Endothelial cell of umbilical vein (primary cell): ENCODE results near the gene FUBP3. TPM values are rescaled to one million over a fixed set of nuclear protein-coding genes. Genes with fewer than 3 reads are reported as not detected.

ENCODE experiments used
- BruUV-seq: library from RNA; stranded (reverse); fragments of 400-500 nt; replicated peaks from 2 replicates; lab custom pipeline; 2021; lab: Mats Ljungman, UMichigan
- CTCF ChIA-PET: fragments of 300-600, 350-600 bp; sonication (Branson Sonifier 250); formaldehyde crosslinking; loops from one replicate; lab custom pipeline; 2021; ENCODE audit warnings: antibody characterized with exemption, inconsistent platforms; lab: Charles Lee
- POLR2A ChIA-PET: fragments of 300-600, 350-600 bp; sonication (Branson Sonifier 250); formaldehyde crosslinking; loops from one replicate; lab custom pipeline; 2021; ENCODE audit warnings: antibody characterized with exemption, inconsistent platforms; lab: Charles Lee
- DNase-seq: peaks from one replicate; pipeline ENCODE4 v3.0.0-alpha.2; 2011; ENCODE audit warnings: low read depth, low spot score
- FAIRE-seq: peaks from 2 replicates; lab custom pipeline; 2011; peaks lifted over from hg19 to GRCh38; lab: Jason Lieb, UNC
- H2AFZ ChIP-seq: 2 replicates; pipeline ENCODE4 v1.6.0; 2012; ENCODE audit warnings: low read depth, low read length, control low read depth, inconsistent platforms
- H3K27ac ChIP-seq: 2 replicates; pipeline ENCODE4 v1.5.1; 2011; ENCODE audit warnings: low read depth, mild to moderate bottlenecking, control low read depth, low read length, moderate library complexity; ENCODE audit not compliant: insufficient read depth
- H3K27me3 ChIP-seq, 2 experiments: 2 replicates each; pipeline versions ENCODE4 v1.6.0 to v1.6.1; 2011; ENCODE audit warnings: low read length in 2 of 2, mixed read lengths in 1 of 2; ENCODE audit not compliant: control insufficient read depth in 2 of 2, insufficient read depth in 2 of 2
- H3K36me3 ChIP-seq, 2 experiments: 2 replicates in 1 of 2; 3 replicates in 1 of 2; pipeline ENCODE4 v1.5.1; 2011; ENCODE audit warnings: low read length in 2 of 2, mild to moderate bottlenecking in 1 of 2, moderate library complexity in 1 of 2; ENCODE audit not compliant: control insufficient read depth in 2 of 2, insufficient read depth in 2 of 2; ENCODE audit errors: extremely low read depth in 1 of 2
- H3K4me1 ChIP-seq: 3 replicates; pipeline ENCODE4 v1.5.1; 2011; ENCODE audit warnings: mild to moderate bottlenecking, low read length; ENCODE audit not compliant: control insufficient read depth, insufficient read depth; ENCODE audit errors: extremely low read depth
- H3K4me2 ChIP-seq: 2 replicates; pipeline ENCODE4 v1.6.1; 2011; ENCODE audit warnings: low read length, control low read depth, mixed read lengths; ENCODE audit not compliant: insufficient read depth
- H3K4me3 ChIP-seq, 3 experiments: fragments of 200-600 bp in 1 of 3; sonication (generic), shearing (Covaris generic) in 1 of 3; replicated peaks in 1 of 3; 2 replicates each; pipeline ENCODE4 v1.5.1; 2011 to 2016; ENCODE audit warnings: control low read depth in 3 of 3, low read length in 3 of 3, mild to moderate bottlenecking in 2 of 3, inconsistent platforms in 1 of 3, low read depth in 1 of 3, moderate library complexity in 1 of 3; ENCODE audit not compliant: insufficient read depth in 1 of 3
- H3K79me2 ChIP-seq: 2 replicates; pipeline ENCODE4 v1.6.0; 2012; ENCODE audit warnings: low read length, inconsistent platforms; ENCODE audit not compliant: control insufficient read depth, insufficient read depth
- H3K9ac ChIP-seq: replicated peaks from 2 replicates; pipeline ENCODE3; 2011; ENCODE audit warnings: low read length, control low read depth; ENCODE audit not compliant: insufficient read depth; ENCODE audit errors: extremely low read depth
- H3K9me1 ChIP-seq: replicated peaks from 3 replicates; pipeline ENCODE4 v1.6.0; 2011; ENCODE audit warnings: mild to moderate bottlenecking, low read length; ENCODE audit not compliant: control insufficient read depth, insufficient read depth; ENCODE audit errors: extremely low read depth
- H3K9me3 ChIP-seq: replicated peaks from 2 replicates; pipeline ENCODE4 v1.5.1; 2012; ENCODE audit warnings: low read length, inconsistent platforms; ENCODE audit not compliant: control insufficient read depth, insufficient read depth
- H4K20me1 ChIP-seq: replicated peaks from 2 replicates; pipeline ENCODE3; 2011; ENCODE audit warnings: mild to moderate bottlenecking, low read length; ENCODE audit not compliant: control insufficient read depth, insufficient read depth; ENCODE audit errors: extremely low read depth
- EZH2 ChIP-seq: IDR thresholded peaks from 2 replicates; pipeline ENCODE4 v1.6.1; 2012; ENCODE audit warnings: borderline replicate concordance, low read depth, mild to moderate bottlenecking, moderate library complexity, low read length, inconsistent platforms; ENCODE audit not compliant: severe bottlenecking
- FOS ChIP-seq: IDR thresholded peaks from 2 replicates; pipeline ENCODE4 v1.6.1; 2011; ENCODE audit warnings: mild to moderate bottlenecking, low read length, moderate library complexity, borderline replicate concordance; ENCODE audit not compliant: insufficient read depth
- MAX ChIP-seq: IDR thresholded peaks from 2 replicates; pipeline ENCODE4 v1.6.1; 2011; ENCODE audit not compliant: insufficient read depth, insufficient read length
- POLR2AphosphoS5 ChIP-seq: IDR thresholded peaks from 2 replicates; pipeline ENCODE4 v1.6.1; 2012; ENCODE audit warnings: low read depth, mild to moderate bottlenecking, control low read depth, low read length, moderate library complexity; ENCODE audit not compliant: insufficient read depth
- dilution Hi-C: fragments of 300-500 bp; cut with MboI; formaldehyde crosslinking; loops from one replicate; pipeline ENCODE4 v1.15.0; 2019; ENCODE audit warnings: low sequenced_read_pairs; ENCODE audit not compliant: extremely low pct_ligation_motif_present
- intact Hi-C: fragments of 100-400 bp; cut with micrococcal nuclease; formaldehyde crosslinking; loops from one replicate; pipeline ENCODE4 v1.10.0; 2022
- polyA plus RNA-seq, 4 experiments: library from polyadenylated mRNA; depleted of rRNA in 3 of 4; stranded (reverse) in 3 of 4; unstranded in 1 of 4; fragments of >200 nt; gene quantifications; 2 replicates each; pipeline versions ENCODE4 v1.2.1 to v1.2.3, GENCODE V29; 2011 to 2012; ENCODE audit warnings: missing spikeins in 1 of 4
- total RNA-seq: library from RNA; stranded (reverse); gene quantifications from 2 replicates; pipeline ENCODE4 v1.2.3, GENCODE V29; 2021

FUBP3 gene
- total and polyA plus RNA-seq, 2 donors (not counting 3 experiments of a cell fraction or from before 2014, with no cell fraction given), result 19.4 to 50.9 TPM

DNA sequence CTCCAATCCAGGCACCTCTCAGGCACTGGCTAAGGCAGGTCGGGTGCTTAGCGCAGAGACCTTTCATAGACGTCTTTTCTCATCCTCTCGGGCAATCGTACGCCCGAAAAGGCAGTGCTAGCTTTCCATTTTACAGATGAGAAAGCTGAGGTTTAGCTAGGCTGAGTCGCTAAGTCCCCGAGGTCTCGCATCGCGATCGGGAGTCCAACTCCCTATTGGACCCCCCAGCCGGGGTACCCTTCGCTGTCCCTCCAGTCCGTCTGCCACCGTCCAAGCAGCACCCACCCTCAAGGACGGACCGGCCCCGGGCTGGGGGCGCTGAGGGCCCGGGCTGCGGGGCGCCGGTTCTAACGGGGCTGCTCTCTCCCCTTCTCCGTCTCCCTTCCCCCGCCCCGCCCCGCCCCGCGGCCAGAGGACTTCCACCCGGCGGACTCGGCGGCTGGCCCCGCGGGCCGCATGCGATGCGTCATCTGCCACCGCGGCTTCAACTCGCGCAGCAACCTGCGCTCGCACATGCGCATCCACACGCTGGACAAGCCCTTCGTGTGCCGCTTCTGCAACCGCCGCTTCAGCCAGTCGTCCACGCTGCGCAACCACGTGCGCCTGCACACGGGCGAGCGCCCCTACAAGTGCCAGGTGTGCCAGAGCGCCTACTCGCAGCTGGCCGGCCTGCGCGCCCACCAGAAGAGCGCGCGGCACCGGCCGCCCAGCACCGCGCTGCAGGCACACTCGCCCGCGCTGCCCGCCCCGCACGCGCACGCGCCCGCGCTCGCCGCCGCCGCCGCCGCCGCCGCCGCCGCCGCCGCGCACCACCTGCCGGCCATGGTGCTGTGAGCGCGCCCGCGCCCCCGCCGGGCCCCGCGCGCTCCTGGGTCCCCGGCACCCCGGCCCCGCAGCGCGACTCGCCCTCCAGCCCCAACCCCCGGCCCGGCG is 101.7 kb downstream of the FUBP3 start:
- intact Hi-C loops, result loop anchor here (5.0 kb wide), 1 partner anchor 99 kb away; no protein-coding TSS in a partner anchor
- no peaks in the 10 kb centered on the region for H3K9me3 ChIP-seq
- BruUV-seq, result no TSS peak
- H2AFZ ChIP-seq, result peak overlapping the region; percentile 95
- CTCF ChIA-PET, result interaction anchor here (1.6 to 3.3 kb wide), 5 partner anchors 11 to 228 kb away, joined by 5 to 163 read pairs (median 13); partner anchors contain the start of gene EXOSC2
- H3K27me3 ChIP-seq, result peaks cover 0 to 3% of the 10 kb centered on the region in 2 experiments
- peak overlapping the region; percentile 71 for H3K4me2 ChIP-seq
- H3K9me1 ChIP-seq, result no peaks in the 10 kb centered on the region
- no peak for FAIRE-seq
- no peaks in the 10 kb centered on the region for H4K20me1 ChIP-seq
- H3K4me1 ChIP-seq, result peaks cover 11% of the 10 kb centered on the region
- H3K36me3 ChIP-seq, result no peaks in the 10 kb centered on the region
- H3K9ac ChIP-seq, result no peak overlapping the region
- no peak overlapping the region for H3K27ac ChIP-seq
- peak overlapping the region in 1 of 3 experiments; percentile 35 for H3K4me3 ChIP-seq
- peak; percentile 88 for DNase-seq
- POLR2A ChIA-PET, result no interaction called here
- TF ChIP-seq MAX (peak; percentile 94), FOS (peak; percentile 53), POLR2AphosphoS5 (no peak), EZH2 (no peak)
- dilution Hi-C loops, result loop anchor here (25.0 kb wide), 1 partner anchor 181 kb away; no protein-coding TSS in a partner anchor
- H3K79me2 ChIP-seq, result no peaks in the 10 kb centered on the region
